ENCODE data around the gene SDF2L1.
"Not testable (repeated sequence)": the region's sequence is repeated elsewhere in the genome, so short reads cannot be mapped to it uniquely, and the experiment has no call there.

Gene SDF2L1

DNA sequence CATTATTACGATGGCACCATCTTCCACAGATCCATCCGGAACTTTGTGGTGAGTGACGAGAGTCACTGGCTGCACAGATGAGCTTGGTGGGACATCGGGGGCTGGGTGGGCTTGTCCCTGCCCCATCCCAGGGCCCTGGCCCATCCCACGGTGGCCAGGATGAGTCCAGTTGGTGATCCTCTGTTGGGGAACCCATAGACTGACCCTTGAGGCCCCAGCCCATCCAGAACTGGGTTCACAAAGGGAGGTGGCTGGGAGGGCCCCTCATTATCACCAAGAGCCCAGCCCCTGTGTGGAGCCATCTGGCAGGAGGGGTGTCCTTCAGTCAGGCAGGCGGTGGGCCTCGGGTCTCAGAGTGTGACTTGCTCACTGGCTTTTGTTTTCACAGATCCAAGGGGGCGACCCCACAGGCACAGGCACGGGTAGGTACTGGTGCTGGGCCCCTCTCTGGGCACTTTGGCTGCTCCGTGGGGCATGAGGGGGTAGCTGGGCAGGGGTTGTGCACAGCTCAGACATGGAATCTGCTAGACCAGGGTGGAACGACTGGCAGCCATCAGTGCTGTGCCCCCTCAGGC lies 45.7 kb downstream of the SDF2L1 start:
- peak in 1 of 2 donors; percentile 60 for DNase-seq
- intact Hi-C loops (cut with DNase I; ENCODE audit: low total_unique reads) = no loop called here
- Histone ChIP-seq H3K27me3 (no peaks in the 10 kb centered on the region), H3K9me3 (no peaks in the 10 kb centered on the region), H3K27ac (no peak overlapping the region), H3K4me1 (no peaks in the 10 kb centered on the region), H3K4me3 (no peak overlapping the region), H3K36me3 (peaks cover 51 to 94% (median 69%) of the 10 kb centered on the region in 3 donors)
- TF ChIP-seq, protein P1, sequence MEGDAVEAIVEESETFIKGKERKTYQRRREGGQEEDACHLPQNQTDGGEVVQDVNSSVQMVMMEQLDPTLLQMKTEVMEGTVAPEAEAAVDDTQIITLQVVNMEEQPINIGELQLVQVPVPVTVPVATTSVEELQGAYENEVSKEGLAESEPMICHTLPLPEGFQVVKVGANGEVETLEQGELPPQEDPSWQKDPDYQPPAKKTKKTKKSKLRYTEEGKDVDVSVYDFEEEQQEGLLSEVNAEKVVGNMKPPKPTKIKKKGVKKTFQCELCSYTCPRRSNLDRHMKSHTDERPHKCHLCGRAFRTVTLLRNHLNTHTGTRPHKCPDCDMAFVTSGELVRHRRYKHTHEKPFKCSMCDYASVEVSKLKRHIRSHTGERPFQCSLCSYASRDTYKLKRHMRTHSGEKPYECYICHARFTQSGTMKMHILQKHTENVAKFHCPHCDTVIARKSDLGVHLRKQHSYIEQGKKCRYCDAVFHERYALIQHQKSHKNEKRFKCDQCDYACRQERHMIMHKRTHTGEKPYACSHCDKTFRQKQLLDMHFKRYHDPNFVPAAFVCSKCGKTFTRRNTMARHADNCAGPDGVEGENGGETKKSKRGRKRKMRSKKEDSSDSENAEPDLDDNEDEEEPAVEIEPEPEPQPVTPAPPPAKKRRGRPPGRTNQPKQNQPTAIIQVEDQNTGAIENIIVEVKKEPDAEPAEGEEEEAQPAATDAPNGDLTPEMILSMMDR (IDR thresholded peaks at IDR 0.05) = no peak

GRCh38 chr22:21688341-21688705 lies 46.2 kb downstream of the SDF2L1 start:
- no peak for DNase-seq
- no peaks in the 10 kb centered on the region for H3K27me3 ChIP-seq
- no peaks in the 10 kb centered on the region for H3K4me1 ChIP-seq
- no peak overlapping the region for H3K27ac ChIP-seq
- no peak overlapping the region for H3K4me3 ChIP-seq
- no peaks in the 10 kb centered on the region for H3K9me3 ChIP-seq
- TF ChIP-seq, protein P1 (IDR thresholded peaks at IDR 0.05) = no peak
- peaks cover 46 to 93% (median 65%) of the 10 kb centered on the region in 3 donors for H3K36me3 ChIP-seq
- intact Hi-C loops (cut with DNase I; ENCODE audit: low total_unique reads) = no loop called here

GRCh38 chr22:21688706-21689381 lies 46.7 kb downstream of the SDF2L1 start:
- peaks cover 46 to 93% (median 68%) of the 10 kb centered on the region in 3 donors for H3K36me3 ChIP-seq
- H3K27ac ChIP-seq = no peak overlapping the region
- TF ChIP-seq, protein P1 (IDR thresholded peaks at IDR 0.05) = no peak
- H3K4me3 ChIP-seq = no peak overlapping the region
- H3K9me3 ChIP-seq = no peaks in the 10 kb centered on the region
- H3K27me3 ChIP-seq = no peaks in the 10 kb centered on the region
- no peak for DNase-seq
- intact Hi-C loops (cut with DNase I; ENCODE audit: low total_unique reads) = no loop called here
- no peaks in the 10 kb centered on the region for H3K4me1 ChIP-seq

DNA sequence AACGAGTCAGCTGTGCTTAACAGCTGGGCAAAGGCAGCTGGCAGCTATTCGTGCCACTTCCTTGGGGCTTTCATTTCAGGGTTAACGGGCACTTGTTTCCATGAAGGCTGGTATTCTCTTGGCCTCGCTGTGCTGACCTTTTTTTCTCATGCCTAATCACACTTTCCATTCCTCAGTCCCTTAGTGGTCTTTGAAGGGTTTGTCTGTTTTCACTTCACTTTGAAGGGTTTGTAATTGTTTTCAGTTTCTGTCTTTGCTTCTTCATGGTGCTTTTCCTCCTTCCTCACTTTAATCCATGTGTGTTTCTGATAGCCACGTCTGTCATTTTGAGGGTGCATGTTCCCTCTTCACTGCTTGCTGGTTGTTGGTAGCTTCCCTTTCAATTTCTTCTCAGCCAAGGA lies 48.3 kb downstream of the SDF2L1 start:
- Histone ChIP-seq H3K36me3 (peaks cover 52 to 95% (median 73%) of the 10 kb centered on the region in 3 donors), H3K4me1 (no peaks in the 10 kb centered on the region), H3K27me3 (no peaks in the 10 kb centered on the region), H3K9me3 (no peaks in the 10 kb centered on the region), H3K4me3 (no peak overlapping the region), H3K27ac (no peak overlapping the region)
- intact Hi-C loops (cut with DNase I; ENCODE audit: low total_unique reads) = no loop called here
- TF ChIP-seq, protein P1 (IDR thresholded peaks at IDR 0.05) = no peak
- no peak for DNase-seq

DNA sequence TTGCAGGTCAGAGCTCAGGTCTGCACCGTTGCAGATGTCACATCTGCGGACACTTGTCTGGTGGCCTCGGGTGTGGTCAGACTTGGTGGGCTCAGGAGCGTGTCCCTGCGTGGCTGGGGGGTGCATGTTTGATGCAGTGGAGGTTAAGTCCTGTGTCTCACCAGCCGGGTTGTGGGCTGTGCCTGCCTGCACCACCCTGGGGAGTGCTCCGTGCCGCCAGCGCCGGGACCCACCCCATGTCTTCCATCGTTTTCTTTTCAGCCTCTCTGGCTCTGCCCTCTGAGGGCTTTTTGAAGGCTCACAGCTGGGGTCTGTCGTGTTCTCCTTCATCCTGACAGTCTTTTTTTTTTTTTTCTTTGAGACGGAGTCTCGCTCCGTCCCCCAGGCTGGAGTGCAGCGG lies 49.7 kb downstream of the SDF2L1 start:
- TF ChIP-seq, protein P1 (IDR thresholded peaks at IDR 0.05) = no peak
- H3K27me3 ChIP-seq = no peaks in the 10 kb centered on the region
- no peak overlapping the region for H3K4me3 ChIP-seq

GRCh38 chr22:21692856-21693255 lies 50.8 kb downstream of the SDF2L1 start:
- H3K4me3 ChIP-seq; H3K4me1 ChIP-seq; H3K27ac ChIP-seq; H3K9me3 ChIP-seq; intact Hi-C loops (cut with DNase I; ENCODE audit: low total_unique reads); DNase-seq; H3K27me3 ChIP-seq: not testable (repeated sequence)
- H3K36me3 ChIP-seq = peaks cover 48 to 92% (median 70%) of the 10 kb centered on the region in 3 donors

More for the DNA sequence above, 49.7 kb downstream of the SDF2L1 start:
- intact Hi-C loops (cut with DNase I; ENCODE audit: low total_unique reads) = no loop called here
- no peak for DNase-seq
- Histone ChIP-seq H3K27ac (no peak overlapping the region), H3K4me1 (no peaks in the 10 kb centered on the region), H3K36me3 (peaks cover 50 to 95% (median 73%) of the 10 kb centered on the region in 3 donors), H3K9me3 (no peaks in the 10 kb centered on the region)

Data from tibial artery (tissue), 4 donors.